GM23338 (cell line): ENCODE measurements around the gene NME1. TPM values are rescaled to one million over a fixed set of nuclear protein-coding genes. Genes with fewer than 3 reads are reported as not detected.

Experiments
- ATAC-seq: fragments of 200-7000 bp; cut with Tn5 transposase; 3 replicates; pipeline ENCODE4 v1.9.1; 2020
- DNase-seq: peaks from one replicate; pipeline ENCODE4 v3.0.0-alpha.2; 2015; ENCODE audit warnings: low spot score
- H2AFZ ChIP-seq: fragments of 200-600 bp; sonication (generic); 2 replicates; pipeline ENCODE4 v1.8.0; 2016; ENCODE audit warnings: antibody characterized with exemption, mild to moderate bottlenecking, moderate library complexity
- H3F3A ChIP-seq: fragments of 200-600 bp; sonication (generic); replicated peaks from 2 replicates; pipeline ENCODE4 v1.8.0; 2017; ENCODE audit warnings: antibody characterized with exemption, mixed run types, low read depth
- H3K27ac ChIP-seq: fragments of 200-600 bp; sonication (generic); 2 replicates; pipeline ENCODE4 v1.6.1; 2016; ENCODE audit warnings: low read depth
- H3K27me3 ChIP-seq: fragments of 200-600 bp; sonication (generic); 2 replicates; pipeline ENCODE4 v1.8.0; 2016; ENCODE audit warnings: mild to moderate bottlenecking, mixed run types, moderate library complexity; ENCODE audit not compliant: insufficient read depth
- H3K36me3 ChIP-seq: fragments of 200-600 bp; sonication (generic); 2 replicates; pipeline ENCODE4 v1.8.0; 2016; ENCODE audit warnings: mild to moderate bottlenecking; ENCODE audit not compliant: insufficient read depth
- H3K4me1 ChIP-seq: fragments of 200-600 bp; sonication (generic); 2 replicates; pipeline ENCODE4 v1.8.0; 2016; ENCODE audit warnings: mild to moderate bottlenecking, moderate library complexity; ENCODE audit not compliant: insufficient read depth
- H3K4me2 ChIP-seq: fragments of 200-600 bp; sonication (generic); 2 replicates; pipeline ENCODE4 v1.7.1; 2017; ENCODE audit warnings: mixed run types
- H3K4me3 ChIP-seq: fragments of 200-600 bp; sonication (generic); 2 replicates; pipeline ENCODE4 v1.6.1; 2016; ENCODE audit warnings: mixed run types
- H3K79me2 ChIP-seq: fragments of 200-600 bp; sonication (generic); replicated peaks from 2 replicates; pipeline ENCODE4 v1.8.0; 2017; ENCODE audit warnings: mild to moderate bottlenecking; ENCODE audit not compliant: insufficient read depth
- H3K9me2 ChIP-seq: fragments of 200-600 bp; sonication (generic); 2 replicates; pipeline ENCODE4 v1.8.0; 2017; ENCODE audit not compliant: insufficient read depth
- H4K20me1 ChIP-seq: fragments of 200-600 bp; sonication (generic); replicated peaks from 2 replicates; pipeline ENCODE4 v1.8.0; 2017; ENCODE audit warnings: mild to moderate bottlenecking; ENCODE audit not compliant: insufficient read depth
- H3K27ac Mint-ChIP-seq: 2 replicates; pipeline ENCODE4 v1.8.0; 2020; ENCODE audit warnings: inconsistent platforms, mild to moderate bottlenecking, moderate library complexity, mixed read lengths
- H3K27me3 Mint-ChIP-seq: 3 replicates; pipeline ENCODE4 v1.8.0; 2022; ENCODE audit warnings: low read depth, mild to moderate bottlenecking, moderate library complexity, mixed read lengths, inconsistent platforms; ENCODE audit not compliant: insufficient read depth, poor library complexity
- H3K36me3 Mint-ChIP-seq: 3 replicates; pipeline ENCODE4 v1.8.0; 2021; ENCODE audit warnings: low read depth, mild to moderate bottlenecking, inconsistent platforms, moderate library complexity, mixed read lengths
- H3K4me1 Mint-ChIP-seq: 3 replicates; pipeline ENCODE4 v1.8.0; 2020; ENCODE audit warnings: mild to moderate bottlenecking, inconsistent platforms, mixed read lengths
- H3K4me3 Mint-ChIP-seq: 3 replicates; pipeline ENCODE4 v1.8.0; 2021; ENCODE audit warnings: moderate library complexity, mild to moderate bottlenecking, inconsistent platforms, mixed read lengths
- H3K9me3 Mint-ChIP-seq: 3 replicates; pipeline ENCODE4 v1.8.0; 2020; ENCODE audit warnings: moderate library complexity, mild to moderate bottlenecking, inconsistent platforms, mixed read lengths
- CREB1 ChIP-seq: fragments of 250-450 bp; sonication (Bioruptor Pico); IDR thresholded peaks from 2 replicates; pipeline ENCODE4 v1.5.0; 2020; ENCODE audit warnings: low read depth, mild to moderate bottlenecking, moderate library complexity
- ETS1 ChIP-seq: IDR thresholded peaks from 2 replicates; pipeline ENCODE4 v1.6.1; 2016; ENCODE audit warnings: antibody characterized with exemption
- EZH2 ChIP-seq: fragments of 200-600 bp; sonication (generic); IDR thresholded peaks from one replicate; pipeline ENCODE4 v1.8.0; 2017; ENCODE audit warnings: antibody characterized with exemption, mild to moderate bottlenecking, low read depth; ENCODE audit not compliant: unreplicated experiment
- EZH2phosphoT487 ChIP-seq: fragments of 200-600 bp; sonication (generic); IDR thresholded peaks from one replicate; pipeline ENCODE4 v1.8.1; 2018; ENCODE audit warnings: antibody characterized with exemption; ENCODE audit not compliant: unreplicated experiment
- JUNB ChIP-seq: IDR thresholded peaks from one replicate; pipeline ENCODE4 v1.6.1; 2016; ENCODE audit warnings: antibody characterized with exemption; ENCODE audit not compliant: unreplicated experiment
- NANOG ChIP-seq: IDR thresholded peaks from 2 replicates; pipeline ENCODE4 v1.6.1; 2016; ENCODE audit warnings: antibody characterized with exemption, borderline replicate concordance
- POLR2AphosphoS5 ChIP-seq: IDR thresholded peaks from 2 replicates; pipeline ENCODE4 v1.6.1; 2016; ENCODE audit warnings: antibody characterized with exemption, low read depth
- STAT1 ChIP-seq: IDR thresholded peaks from one replicate; pipeline ENCODE4 v1.6.1; 2016; ENCODE audit warnings: antibody characterized with exemption; ENCODE audit not compliant: unreplicated experiment
- ZNF331 ChIP-seq: fragments of 250-450 bp; sonication (Bioruptor Pico); IDR thresholded peaks from 2 replicates; pipeline ENCODE4 v1.5.0; 2020; ENCODE audit warnings: low read depth, mild to moderate bottlenecking, moderate library complexity
- polyA plus RNA-seq: library from polyadenylated mRNA; unstranded; fragments of >200 nt; fragmentation: Nextera tagmentation; extraction: Ambion mirVana; gene quantifications from 2 replicates; pipeline ENCODE4 v1.2.1, GENCODE V29; 2016
- total RNA-seq: library from RNA; depleted of rRNA; stranded (reverse); fragments of >200 nt; shearing (Covaris generic); gene quantifications from 2 replicates; pipeline ENCODE4 v1.2.3, GENCODE V29; 2014
- TF ChIP-seq, protein P1 (sequence below): fragments of 250-450 bp; sonication (Bioruptor Pico); IDR thresholded peaks from 2 replicates; pipeline ENCODE4 v1.5.0; 2020; ENCODE audit warnings: mild to moderate bottlenecking, moderate library complexity
- TF ChIP-seq, protein P2 (sequence below): IDR thresholded peaks from one replicate; pipeline ENCODE4 v1.6.1; 2018; ENCODE audit warnings: antibody characterized with exemption; ENCODE audit not compliant: unreplicated experiment

The NME1 gene
- total and polyA plus RNA-seq, 2 experiments from 2014 or later: 159 to 534 TPM

GRCh38 chr17:51159604-51160003, 6.2 kb downstream of the NME1 start:
- Histone ChIP-seq H4K20me1 (peaks cover 41% of the 10 kb centered on the region), H3K27ac (no peak overlapping the region), H3K9me2 (no peaks in the 10 kb centered on the region), H3K4me3 (no peak overlapping the region), H3K27me3 (no peaks in the 10 kb centered on the region), H3K4me1 (peaks cover 4% of the 10 kb centered on the region; the same call in 1 of the 2 replicates), H3K79me2 (peaks cover 52% of the 10 kb centered on the region), H3K36me3 (peaks cover 55% of the 10 kb centered on the region), H2AFZ (no peak overlapping the region), H3F3A (peaks cover 5% of the 10 kb centered on the region), H3K4me2 (no peak overlapping the region)
- Mint-ChIP-seq H3K4me3 (no peak overlapping the region), H3K27ac (no peak overlapping the region), H3K4me1 (no peaks in the 10 kb centered on the region; the same call in 2 of the 3 replicates), H3K36me3 (peaks cover 83% of the 10 kb centered on the region), H3K27me3 (no peaks in the 10 kb centered on the region), H3K9me3 (no peaks in the 10 kb centered on the region)
- DNase-seq (no peak), ATAC-seq (no peak)
- no peak for TF ChIP-seq STAT1
- no peak for TF ChIP-seq ETS1
- no peak for TF ChIP-seq EZH2phosphoT487
- no peak for TF ChIP-seq POLR2AphosphoS5
- TF ChIP-seq, protein P1, sequence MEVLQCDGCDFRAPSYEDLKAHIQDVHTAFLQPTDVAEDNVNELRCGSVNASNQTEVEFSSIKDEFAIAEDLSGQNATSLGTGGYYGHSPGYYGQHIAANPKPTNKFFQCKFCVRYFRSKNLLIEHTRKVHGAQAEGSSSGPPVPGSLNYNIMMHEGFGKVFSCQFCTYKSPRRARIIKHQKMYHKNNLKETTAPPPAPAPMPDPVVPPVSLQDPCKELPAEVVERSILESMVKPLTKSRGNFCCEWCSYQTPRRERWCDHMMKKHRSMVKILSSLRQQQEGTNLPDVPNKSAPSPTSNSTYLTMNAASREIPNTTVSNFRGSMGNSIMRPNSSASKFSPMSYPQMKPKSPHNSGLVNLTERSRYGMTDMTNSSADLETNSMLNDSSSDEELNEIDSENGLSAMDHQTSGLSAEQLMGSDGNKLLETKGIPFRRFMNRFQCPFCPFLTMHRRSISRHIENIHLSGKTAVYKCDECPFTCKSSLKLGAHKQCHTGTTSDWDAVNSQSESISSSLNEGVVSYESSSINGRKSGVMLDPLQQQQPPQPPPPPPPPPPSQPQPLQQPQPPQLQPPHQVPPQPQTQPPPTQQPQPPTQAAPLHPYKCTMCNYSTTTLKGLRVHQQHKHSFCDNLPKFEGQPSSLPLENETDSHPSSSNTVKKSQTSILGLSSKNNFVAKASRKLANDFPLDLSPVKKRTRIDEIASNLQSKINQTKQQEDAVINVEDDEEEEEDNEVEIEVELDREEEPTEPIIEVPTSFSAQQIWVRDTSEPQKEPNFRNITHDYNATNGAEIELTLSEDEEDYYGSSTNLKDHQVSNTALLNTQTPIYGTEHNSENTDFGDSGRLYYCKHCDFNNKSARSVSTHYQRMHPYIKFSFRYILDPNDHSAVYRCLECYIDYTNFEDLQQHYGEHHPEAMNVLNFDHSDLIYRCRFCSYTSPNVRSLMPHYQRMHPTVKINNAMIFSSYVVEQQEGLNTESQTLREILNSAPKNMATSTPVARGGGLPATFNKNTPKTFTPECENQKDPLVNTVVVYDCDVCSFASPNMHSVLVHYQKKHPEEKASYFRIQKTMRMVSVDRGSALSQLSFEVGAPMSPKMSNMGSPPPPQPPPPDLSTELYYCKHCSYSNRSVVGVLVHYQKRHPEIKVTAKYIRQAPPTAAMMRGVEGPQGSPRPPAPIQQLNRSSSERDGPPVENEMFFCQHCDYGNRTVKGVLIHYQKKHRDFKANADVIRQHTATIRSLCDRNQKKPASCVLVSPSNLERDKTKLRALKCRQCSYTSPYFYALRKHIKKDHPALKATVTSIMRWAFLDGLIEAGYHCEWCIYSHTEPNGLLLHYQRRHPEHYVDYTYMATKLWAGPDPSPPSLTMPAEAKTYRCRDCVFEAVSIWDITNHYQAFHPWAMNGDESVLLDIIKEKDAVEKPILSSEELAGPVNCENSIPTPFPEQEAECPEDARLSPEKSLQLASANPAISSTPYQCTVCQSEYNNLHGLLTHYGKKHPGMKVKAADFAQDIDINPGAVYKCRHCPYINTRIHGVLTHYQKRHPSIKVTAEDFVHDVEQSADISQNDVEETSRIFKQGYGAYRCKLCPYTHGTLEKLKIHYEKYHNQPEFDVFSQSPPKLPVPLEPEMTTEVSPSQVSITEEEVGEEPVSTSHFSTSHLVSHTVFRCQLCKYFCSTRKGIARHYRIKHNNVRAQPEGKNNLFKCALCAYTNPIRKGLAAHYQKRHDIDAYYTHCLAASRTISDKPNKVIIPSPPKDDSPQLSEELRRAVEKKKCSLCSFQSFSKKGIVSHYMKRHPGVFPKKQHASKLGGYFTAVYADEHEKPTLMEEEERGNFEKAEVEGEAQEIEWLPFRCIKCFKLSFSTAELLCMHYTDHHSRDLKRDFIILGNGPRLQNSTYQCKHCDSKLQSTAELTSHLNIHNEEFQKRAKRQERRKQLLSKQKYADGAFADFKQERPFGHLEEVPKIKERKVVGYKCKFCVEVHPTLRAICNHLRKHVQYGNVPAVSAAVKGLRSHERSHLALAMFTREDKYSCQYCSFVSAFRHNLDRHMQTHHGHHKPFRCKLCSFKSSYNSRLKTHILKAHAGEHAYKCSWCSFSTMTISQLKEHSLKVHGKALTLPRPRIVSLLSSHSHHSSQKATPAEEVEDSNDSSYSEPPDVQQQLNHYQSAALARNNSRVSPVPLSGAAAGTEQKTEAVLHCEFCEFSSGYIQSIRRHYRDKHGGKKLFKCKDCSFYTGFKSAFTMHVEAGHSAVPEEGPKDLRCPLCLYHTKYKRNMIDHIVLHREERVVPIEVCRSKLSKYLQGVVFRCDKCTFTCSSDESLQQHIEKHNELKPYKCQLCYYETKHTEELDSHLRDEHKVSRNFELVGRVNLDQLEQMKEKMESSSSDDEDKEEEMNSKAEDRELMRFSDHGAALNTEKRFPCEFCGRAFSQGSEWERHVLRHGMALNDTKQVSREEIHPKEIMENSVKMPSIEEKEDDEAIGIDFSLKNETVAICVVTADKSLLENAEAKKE: no peak
- no peak for TF ChIP-seq EZH2
- TF ChIP-seq ZNF331 (CRISPR knock-in tag): no peak
- TF ChIP-seq CREB1 (CRISPR knock-in tag): no peak
- no peak for TF ChIP-seq NANOG
- TF ChIP-seq JUNB: no peak
- TF ChIP-seq, protein P2, sequence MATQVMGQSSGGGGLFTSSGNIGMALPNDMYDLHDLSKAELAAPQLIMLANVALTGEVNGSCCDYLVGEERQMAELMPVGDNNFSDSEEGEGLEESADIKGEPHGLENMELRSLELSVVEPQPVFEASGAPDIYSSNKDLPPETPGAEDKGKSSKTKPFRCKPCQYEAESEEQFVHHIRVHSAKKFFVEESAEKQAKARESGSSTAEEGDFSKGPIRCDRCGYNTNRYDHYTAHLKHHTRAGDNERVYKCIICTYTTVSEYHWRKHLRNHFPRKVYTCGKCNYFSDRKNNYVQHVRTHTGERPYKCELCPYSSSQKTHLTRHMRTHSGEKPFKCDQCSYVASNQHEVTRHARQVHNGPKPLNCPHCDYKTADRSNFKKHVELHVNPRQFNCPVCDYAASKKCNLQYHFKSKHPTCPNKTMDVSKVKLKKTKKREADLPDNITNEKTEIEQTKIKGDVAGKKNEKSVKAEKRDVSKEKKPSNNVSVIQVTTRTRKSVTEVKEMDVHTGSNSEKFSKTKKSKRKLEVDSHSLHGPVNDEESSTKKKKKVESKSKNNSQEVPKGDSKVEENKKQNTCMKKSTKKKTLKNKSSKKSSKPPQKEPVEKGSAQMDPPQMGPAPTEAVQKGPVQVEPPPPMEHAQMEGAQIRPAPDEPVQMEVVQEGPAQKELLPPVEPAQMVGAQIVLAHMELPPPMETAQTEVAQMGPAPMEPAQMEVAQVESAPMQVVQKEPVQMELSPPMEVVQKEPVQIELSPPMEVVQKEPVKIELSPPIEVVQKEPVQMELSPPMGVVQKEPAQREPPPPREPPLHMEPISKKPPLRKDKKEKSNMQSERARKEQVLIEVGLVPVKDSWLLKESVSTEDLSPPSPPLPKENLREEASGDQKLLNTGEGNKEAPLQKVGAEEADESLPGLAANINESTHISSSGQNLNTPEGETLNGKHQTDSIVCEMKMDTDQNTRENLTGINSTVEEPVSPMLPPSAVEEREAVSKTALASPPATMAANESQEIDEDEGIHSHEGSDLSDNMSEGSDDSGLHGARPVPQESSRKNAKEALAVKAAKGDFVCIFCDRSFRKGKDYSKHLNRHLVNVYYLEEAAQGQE: no peak
